ENCODE measurements around the gene ATAD3C.

GRCh38 chr1:1439546-1440261 lies 9.8 kb upstream of the ATAD3C start:
- TF ChIP-seq, protein P1, sequence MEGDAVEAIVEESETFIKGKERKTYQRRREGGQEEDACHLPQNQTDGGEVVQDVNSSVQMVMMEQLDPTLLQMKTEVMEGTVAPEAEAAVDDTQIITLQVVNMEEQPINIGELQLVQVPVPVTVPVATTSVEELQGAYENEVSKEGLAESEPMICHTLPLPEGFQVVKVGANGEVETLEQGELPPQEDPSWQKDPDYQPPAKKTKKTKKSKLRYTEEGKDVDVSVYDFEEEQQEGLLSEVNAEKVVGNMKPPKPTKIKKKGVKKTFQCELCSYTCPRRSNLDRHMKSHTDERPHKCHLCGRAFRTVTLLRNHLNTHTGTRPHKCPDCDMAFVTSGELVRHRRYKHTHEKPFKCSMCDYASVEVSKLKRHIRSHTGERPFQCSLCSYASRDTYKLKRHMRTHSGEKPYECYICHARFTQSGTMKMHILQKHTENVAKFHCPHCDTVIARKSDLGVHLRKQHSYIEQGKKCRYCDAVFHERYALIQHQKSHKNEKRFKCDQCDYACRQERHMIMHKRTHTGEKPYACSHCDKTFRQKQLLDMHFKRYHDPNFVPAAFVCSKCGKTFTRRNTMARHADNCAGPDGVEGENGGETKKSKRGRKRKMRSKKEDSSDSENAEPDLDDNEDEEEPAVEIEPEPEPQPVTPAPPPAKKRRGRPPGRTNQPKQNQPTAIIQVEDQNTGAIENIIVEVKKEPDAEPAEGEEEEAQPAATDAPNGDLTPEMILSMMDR (IDR thresholded peaks at IDR 0.05; ENCODE audit: low read depth, low read length) = no peak
- TF ChIP-seq MAX (IDR thresholded peaks at IDR 0.05; ENCODE audit: low read depth, low read length) (no peak), POLR2A (IDR thresholded peaks at IDR 0.05; ENCODE audit: extremely low read depth, insufficient read length) (no peak)
